ENCODE results near the gene TMEM229B. TPM values are rescaled to one million over a fixed set of nuclear protein-coding genes. Genes with fewer than 3 reads are reported as not detected.

Gene TMEM229B
- polyA plus RNA-seq, 1 donor from 2014 or later, result 4.2 TPM

DNA sequence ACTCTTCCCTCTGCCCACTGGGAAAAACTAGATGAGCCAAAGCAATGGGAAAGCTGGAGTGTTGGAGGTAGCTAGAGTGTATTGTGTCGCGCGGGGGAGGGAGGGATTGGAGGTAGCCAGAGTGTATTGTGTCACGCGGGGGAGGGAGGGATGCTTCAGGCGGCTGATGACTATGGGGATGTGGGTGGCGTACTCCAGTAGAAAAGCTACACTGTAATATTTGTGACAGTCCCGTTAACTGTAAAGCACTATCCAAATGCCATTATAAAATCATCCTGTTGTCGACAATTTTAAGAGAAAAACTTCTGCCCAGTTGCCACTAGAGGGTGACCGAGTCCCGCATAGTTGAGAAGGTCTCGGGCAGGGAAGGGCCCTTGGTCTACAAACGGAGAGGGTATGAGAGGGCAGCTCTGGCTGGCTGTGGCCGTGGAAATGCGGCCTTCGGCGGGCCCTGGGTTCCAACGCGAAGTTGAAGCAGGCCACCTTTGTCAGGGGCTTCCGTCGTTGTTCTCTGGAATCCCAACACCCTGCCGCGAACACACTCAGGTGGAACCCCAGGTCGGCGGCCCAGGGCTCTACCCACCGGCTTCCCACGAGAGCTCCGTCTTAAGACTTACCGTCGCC is 61.4 kb downstream of the TMEM229B start:
- H3K4me3 ChIP-seq (ENCODE audit: low read length), result no peak overlapping the region

GRCh38 chr14:67426161-67426560 is 62.4 kb downstream of the TMEM229B start:
- Histone ChIP-seq H3K4me3 (ENCODE audit: low read length) (no peak overlapping the region), H3K9me2 (ENCODE audit: insufficient read depth, low read length) (no peaks in the 10 kb centered on the region), H3K27ac (ENCODE audit: low read length) (no peak overlapping the region), H2AFZ (ENCODE audit: low read depth, low read length) (no peak overlapping the region), H4K20me1 (ENCODE audit: insufficient read depth) (no peaks in the 10 kb centered on the region), H3K79me2 (replicated peaks; ENCODE audit: insufficient read depth, low read length) (no peaks in the 10 kb centered on the region), H3K4me2 (ENCODE audit: low read length) (no peak overlapping the region), H3K9ac (ENCODE audit: low read length) (no peak overlapping the region), H3K27me3 (ENCODE audit: insufficient read depth, low read depth, low read length) (no peaks in the 10 kb centered on the region), H3K9me3 (ENCODE audit: low read length) (no peaks in the 10 kb centered on the region), H3K36me3 (ENCODE audit: insufficient read depth, low read length) (no peaks in the 10 kb centered on the region), H3F3A (ENCODE audit: insufficient read depth, low read length, poor library complexity, severe bottlenecking) (no peaks in the 10 kb centered on the region)
- TF ChIP-seq POLR2AphosphoS5 (IDR thresholded peaks at IDR 0.05) (no peak), EP300 (conservative IDR thresholded peaks at IDR 0.05; ENCODE audit: poor library complexity, severe bottlenecking) (no peak), EZH2 (IDR thresholded peaks at IDR 0.05; ENCODE audit: borderline replicate concordance, insufficient read depth, low read length, poor library complexity, severe bottlenecking) (no peak), SMC3 (conservative IDR thresholded peaks at IDR 0.05; ENCODE audit: poor library complexity) (no peak), TAF1 (IDR thresholded peaks at IDR 0.05; ENCODE audit: low read depth) (no peak), MXI1 (conservative IDR thresholded peaks at IDR 0.05; ENCODE audit: poor library complexity, severe bottlenecking) (no peak), RAD21 (conservative IDR thresholded peaks at IDR 0.05) (no peak), CTCF (IDR thresholded peaks at IDR 0.05; ENCODE audit: poor library complexity, severe bottlenecking) (no peak)
- TF ChIP-seq, protein P1, sequence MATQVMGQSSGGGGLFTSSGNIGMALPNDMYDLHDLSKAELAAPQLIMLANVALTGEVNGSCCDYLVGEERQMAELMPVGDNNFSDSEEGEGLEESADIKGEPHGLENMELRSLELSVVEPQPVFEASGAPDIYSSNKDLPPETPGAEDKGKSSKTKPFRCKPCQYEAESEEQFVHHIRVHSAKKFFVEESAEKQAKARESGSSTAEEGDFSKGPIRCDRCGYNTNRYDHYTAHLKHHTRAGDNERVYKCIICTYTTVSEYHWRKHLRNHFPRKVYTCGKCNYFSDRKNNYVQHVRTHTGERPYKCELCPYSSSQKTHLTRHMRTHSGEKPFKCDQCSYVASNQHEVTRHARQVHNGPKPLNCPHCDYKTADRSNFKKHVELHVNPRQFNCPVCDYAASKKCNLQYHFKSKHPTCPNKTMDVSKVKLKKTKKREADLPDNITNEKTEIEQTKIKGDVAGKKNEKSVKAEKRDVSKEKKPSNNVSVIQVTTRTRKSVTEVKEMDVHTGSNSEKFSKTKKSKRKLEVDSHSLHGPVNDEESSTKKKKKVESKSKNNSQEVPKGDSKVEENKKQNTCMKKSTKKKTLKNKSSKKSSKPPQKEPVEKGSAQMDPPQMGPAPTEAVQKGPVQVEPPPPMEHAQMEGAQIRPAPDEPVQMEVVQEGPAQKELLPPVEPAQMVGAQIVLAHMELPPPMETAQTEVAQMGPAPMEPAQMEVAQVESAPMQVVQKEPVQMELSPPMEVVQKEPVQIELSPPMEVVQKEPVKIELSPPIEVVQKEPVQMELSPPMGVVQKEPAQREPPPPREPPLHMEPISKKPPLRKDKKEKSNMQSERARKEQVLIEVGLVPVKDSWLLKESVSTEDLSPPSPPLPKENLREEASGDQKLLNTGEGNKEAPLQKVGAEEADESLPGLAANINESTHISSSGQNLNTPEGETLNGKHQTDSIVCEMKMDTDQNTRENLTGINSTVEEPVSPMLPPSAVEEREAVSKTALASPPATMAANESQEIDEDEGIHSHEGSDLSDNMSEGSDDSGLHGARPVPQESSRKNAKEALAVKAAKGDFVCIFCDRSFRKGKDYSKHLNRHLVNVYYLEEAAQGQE (IDR thresholded peaks at IDR 0.05; ENCODE audit: borderline replicate concordance), result no peak

More for the DNA sequence above, 61.4 kb downstream of the TMEM229B start:
- Histone ChIP-seq H3K36me3 (ENCODE audit: insufficient read depth, low read length) (no peaks in the 10 kb centered on the region), H3K27ac (ENCODE audit: low read length) (no peak overlapping the region), H3K79me2 (replicated peaks; ENCODE audit: insufficient read depth, low read length) (no peaks in the 10 kb centered on the region), H3F3A (ENCODE audit: insufficient read depth, low read length, poor library complexity, severe bottlenecking) (no peaks in the 10 kb centered on the region), H3K9ac (ENCODE audit: low read length) (no peak overlapping the region), H4K20me1 (ENCODE audit: insufficient read depth) (no peaks in the 10 kb centered on the region), H3K9me2 (ENCODE audit: insufficient read depth, low read length) (no peaks in the 10 kb centered on the region), H3K27me3 (ENCODE audit: insufficient read depth, low read depth, low read length) (no peaks in the 10 kb centered on the region), H2AFZ (ENCODE audit: low read depth, low read length) (no peak overlapping the region), H3K4me2 (ENCODE audit: low read length) (no peak overlapping the region), H3K9me3 (ENCODE audit: low read length) (no peaks in the 10 kb centered on the region)
- TF ChIP-seq TAF1 (IDR thresholded peaks at IDR 0.05; ENCODE audit: low read depth), result no peak
- peak; percentile 85 for TF ChIP-seq SMC3 (conservative IDR thresholded peaks at IDR 0.05; ENCODE audit: poor library complexity)
- TF ChIP-seq CTCF (IDR thresholded peaks at IDR 0.05; ENCODE audit: poor library complexity, severe bottlenecking), result peak; percentile 87
- TF ChIP-seq RAD21 (conservative IDR thresholded peaks at IDR 0.05), result peak; percentile 87

Measured in neural cell (in vitro differentiated cells).